ENCODE results near the gene ZNF710.
A peak's percentile ranks its signal among the peaks of the same experiment; 100 is the strongest.

ZNF710 gene

GRCh38 chr15:89998923-89999675, 2.0 kb upstream of the ZNF710 start:
- Histone ChIP-seq H3K9me3 (ENCODE audit: control insufficient read depth, low read length) (no peaks in the 10 kb centered on the region), H3K79me2 (no peaks in the 10 kb centered on the region), H3K9ac (no peak overlapping the region), H3K27ac (no peak overlapping the region), H3K4me1 (no peaks in the 10 kb centered on the region), H3K36me3 (ENCODE audit: control insufficient read depth, insufficient read depth, low read length) (no peaks in the 10 kb centered on the region), H2AFZ (no peak overlapping the region), H3K27me3 (ENCODE audit: control insufficient read depth, insufficient read depth, low read length) (no peaks in the 10 kb centered on the region), H3K4me2 (ENCODE audit: low read length) (no peak overlapping the region), H3K4me3 (ENCODE audit: low read depth, low read length) (no peak overlapping the region)
- TF ChIP-seq CTCF (IDR thresholded peaks at IDR 0.05): no peak

GRCh38 chr15:89999676-90000185, 1.4 kb upstream of the ZNF710 start:
- no peaks in the 10 kb centered on the region for H3K27me3 ChIP-seq (ENCODE audit: control insufficient read depth, insufficient read depth, low read length)
- peak overlapping the region; percentile 90 for H3K4me2 ChIP-seq (ENCODE audit: low read length)
- H2AFZ ChIP-seq: no peak overlapping the region
- H3K9ac ChIP-seq: no peak overlapping the region
- peak overlapping the region; percentile 18 for H3K4me3 ChIP-seq (ENCODE audit: low read depth, low read length)
- no peaks in the 10 kb centered on the region for H3K9me3 ChIP-seq (ENCODE audit: control insufficient read depth, low read length)
- H3K4me1 ChIP-seq: no peaks in the 10 kb centered on the region
- no peaks in the 10 kb centered on the region for H3K36me3 ChIP-seq (ENCODE audit: control insufficient read depth, insufficient read depth, low read length)
- no peaks in the 10 kb centered on the region for H3K79me2 ChIP-seq
- H3K27ac ChIP-seq: peak overlapping the region; percentile 61
- no peak for TF ChIP-seq CTCF (IDR thresholded peaks at IDR 0.05)

- Histone ChIP-seq H3K4me1 (no peaks in the 10 kb centered on the region), H3K79me2 (no peaks in the 10 kb centered on the region), H2AFZ (peak overlapping the region; percentile 74), H3K36me3 (ENCODE audit: control insufficient read depth, insufficient read depth, low read length) (no peaks in the 10 kb centered on the region), H3K4me2 (ENCODE audit: low read length) (peak overlapping the region; percentile 90), H3K9me3 (ENCODE audit: control insufficient read depth, low read length) (no peaks in the 10 kb centered on the region), H3K27me3 (ENCODE audit: control insufficient read depth, insufficient read depth, low read length) (no peaks in the 10 kb centered on the region), H3K4me3 (ENCODE audit: low read depth, low read length) (peak overlapping the region; percentile 65), H3K27ac (peak overlapping the region; percentile 61), H3K9ac (no peak overlapping the region)
- TF ChIP-seq CTCF (IDR thresholded peaks at IDR 0.05): no peak
These were observed 730 bp upstream of the ZNF710 start for GRCh38 chr15:90000186-90001001.

GRCh38 chr15:90001683-90002427, 731 bp downstream of the ZNF710 start:
- no peaks in the 10 kb centered on the region for H3K79me2 ChIP-seq
- H3K27ac ChIP-seq: peak overlapping the region; percentile 29
- peak overlapping the region; percentile 81 for H3K4me2 ChIP-seq (ENCODE audit: low read length)
- peak overlapping the region; percentile 58 for H2AFZ ChIP-seq
- H3K9ac ChIP-seq: no peak overlapping the region
- no peaks in the 10 kb centered on the region for H3K4me1 ChIP-seq
- H3K4me3 ChIP-seq (ENCODE audit: low read depth, low read length): peak overlapping the region; percentile 55
- no peak for TF ChIP-seq CTCF (IDR thresholded peaks at IDR 0.05)
- no peaks in the 10 kb centered on the region for H3K9me3 ChIP-seq (ENCODE audit: control insufficient read depth, low read length)
- H3K27me3 ChIP-seq (ENCODE audit: control insufficient read depth, insufficient read depth, low read length): no peaks in the 10 kb centered on the region
- H3K36me3 ChIP-seq (ENCODE audit: control insufficient read depth, insufficient read depth, low read length): no peaks in the 10 kb centered on the region
